GM12878 (cell line): ENCODE measurements around the gene SRCAP. TPM values are rescaled to one million over a fixed set of nuclear protein-coding genes. Genes with fewer than 3 reads are reported as not detected.

ENCODE experiments used
- CBX5 ChIP-seq: sonication (generic); IDR thresholded peaks from 2 replicates; pipeline ENCODE4 v1.6.1; 2016; ENCODE audit warnings: low read depth, moderate library complexity, mild to moderate bottlenecking, inconsistent platforms
- E2F4 ChIP-seq: IDR thresholded peaks from 2 replicates; pipeline ENCODE4 v1.6.1; 2012; ENCODE audit warnings: low read depth, low read length, improper control_type of control experiment
- GATAD2B ChIP-seq: fragments of 450-650 bp; conservative IDR thresholded peaks from 2 replicates; pipeline ENCODE4 v1.6.1; 2017; ENCODE audit warnings: low read depth, mild to moderate bottlenecking, moderate library complexity
- HDGF ChIP-seq: fragments of 450-650 bp; IDR thresholded peaks from 2 replicates; pipeline ENCODE4 v1.6.1; 2016; ENCODE audit warnings: antibody characterized with exemption
- IKZF1 ChIP-seq: fragments of 450-650 bp; conservative IDR thresholded peaks from 2 replicates; pipeline ENCODE4 v1.6.1; 2017; ENCODE audit warnings: antibody characterized with exemption, mild to moderate bottlenecking
- IRF4 ChIP-seq: IDR thresholded peaks from 2 replicates; pipeline ENCODE4 v1.6.1; 2011; ENCODE audit warnings: low read depth, low read length
- MLLT1 ChIP-seq: fragments of 450-650 bp; IDR thresholded peaks from 2 replicates; pipeline ENCODE4 v1.6.1; 2016; ENCODE audit warnings: mild to moderate bottlenecking
- NBN ChIP-seq: fragments of 450-650 bp; IDR thresholded peaks from 2 replicates; pipeline ENCODE4 v1.6.1; 2016
- NFIC ChIP-seq: IDR thresholded peaks from 2 replicates; pipeline ENCODE4 v1.6.1; 2012; ENCODE audit warnings: low read depth, mild to moderate bottlenecking, inconsistent platforms, low read length, moderate library complexity
- NFXL1 ChIP-seq: fragments of 450-650 bp; IDR thresholded peaks from 2 replicates; pipeline ENCODE4 v1.6.1; 2017; ENCODE audit warnings: antibody characterized with exemption, mild to moderate bottlenecking, borderline replicate concordance
- POLR2AphosphoS5 ChIP-seq: IDR thresholded peaks from 2 replicates; pipeline ENCODE4 v1.6.1; 2011; ENCODE audit warnings: mild to moderate bottlenecking, low read length, inconsistent platforms
- POU2F2 ChIP-seq: IDR thresholded peaks from 3 replicates; pipeline ENCODE4 v1.6.1; 2011; ENCODE audit warnings: low read depth, mild to moderate bottlenecking, low read length, borderline replicate concordance
- SREBF2 ChIP-seq: IDR thresholded peaks from 2 replicates; pipeline ENCODE4 v1.6.1; 2012; ENCODE audit warnings: mild to moderate bottlenecking, low read length
- YY1 ChIP-seq: IDR thresholded peaks from 2 replicates; pipeline ENCODE4 v1.6.1; 2011; ENCODE audit warnings: low read depth, mild to moderate bottlenecking, low read length
- polyA plus RNA-seq, 11 experiments: library from polyadenylated mRNA; depleted of rRNA in 4 of 11; unstranded in 6 of 11; stranded (reverse) in 5 of 11; fragments of >200 nt; fragmentation: Nextera tagmentation in 4 of 11; fragmentation: Illumina TruSeq in 1 of 11; extraction: Ambion mirVana in 4 of 11; extraction: Trizol in 1 of 11; gene quantifications; 1 replicate in 1 of 11; 2 replicates in 10 of 11; pipeline versions ENCODE4 v1.2.1 to v1.2.3, GENCODE V29; 2011 to 2016; ENCODE audit warnings: inconsistent platforms in 2 of 11, missing spikeins in 2 of 11, low read depth in 1 of 11
- total RNA-seq, 4 experiments: library from RNA; depleted of rRNA in 3 of 4; stranded (reverse); fragments of >200 nt in 3 of 4; fragmentation: Illumina TruSeq in 1 of 4; extraction: Trizol in 1 of 4; gene quantifications; 2 replicates each; pipeline versions ENCODE4 v1.2.1 to v1.2.3, GENCODE V29; 2013 to 2021

SRCAP gene
- total and polyA plus RNA-seq, 10 of the 15 experiments (the other 5 are each of a cell fraction or from before 2014, with no cell fraction given) = 0.24 to 58.4 (median 11.6) TPM

- no peak for TF ChIP-seq IKZF1
- TF ChIP-seq SREBF2 = no peak
- no peak for TF ChIP-seq E2F4
- 0 out of 2 replicates have a peak, but pooled peaks have one; percentile 55 for TF ChIP-seq MLLT1
- 0 out of 2 replicates have a peak, but pooled peaks have one; percentile 27 for TF ChIP-seq HDGF
- no peak for TF ChIP-seq NFXL1
- TF ChIP-seq POLR2AphosphoS5 = 0 out of 2 replicates have a peak, but pooled peaks have one; percentile 13
- TF ChIP-seq POU2F2 = no peak
- TF ChIP-seq CBX5 = no peak
- TF ChIP-seq NBN = no peak
- no peak for TF ChIP-seq IRF4
- no peak for TF ChIP-seq GATAD2B
- TF ChIP-seq YY1 = no peak
- no peak for TF ChIP-seq NFIC
Observed at GRCh38 chr16:30775131-30775391, 76.1 kb downstream of the SRCAP start (continued).
